Astrocyte (in vitro differentiated cells and primary cell): ENCODE results near the gene RPL12. TPM values are rescaled to one million over a fixed set of nuclear protein-coding genes. Genes with fewer than 3 reads are reported as not detected.
A peak's percentile ranks its signal among the peaks of the same experiment; 100 is the strongest.

ENCODE experiments used
- DNase-seq: peaks from one replicate; pipeline ENCODE4 v3.0.0-alpha.2; 2010; ENCODE audit warnings: low read depth
- FAIRE-seq: peaks from 2 replicates; lab custom pipeline; 2011; peaks lifted over from hg19 to GRCh38; lab: Jason Lieb, UNC
- H2AFZ ChIP-seq: 2 replicates; pipeline ENCODE4 v1.6.0; 2012; ENCODE audit warnings: low read depth, low read length, inconsistent platforms
- H3K27ac ChIP-seq: 2 replicates; pipeline ENCODE4 v1.5.1; 2011; ENCODE audit warnings: low read depth, low read length, inconsistent platforms
- H3K27me3 ChIP-seq: 2 replicates; pipeline ENCODE4 v1.6.0; 2011; ENCODE audit warnings: low read length, inconsistent platforms; ENCODE audit not compliant: insufficient read depth
- H3K36me3 ChIP-seq: 2 replicates; pipeline ENCODE4 v1.5.1; 2011; ENCODE audit warnings: low read length, inconsistent platforms; ENCODE audit not compliant: insufficient read depth
- H3K4me1 ChIP-seq: 2 replicates; pipeline ENCODE4 v1.5.1; 2011; ENCODE audit warnings: low read length, inconsistent platforms; ENCODE audit not compliant: insufficient read depth
- H3K4me2 ChIP-seq: 2 replicates; pipeline ENCODE4 v1.6.0; 2012; ENCODE audit warnings: low read length, inconsistent platforms
- H3K4me3 ChIP-seq: 2 replicates; pipeline ENCODE4 v1.5.1; 2011; ENCODE audit warnings: low read depth, mild to moderate bottlenecking, low read length, inconsistent platforms; ENCODE audit not compliant: insufficient read depth
- H3K79me2 ChIP-seq: 2 replicates; pipeline ENCODE4 v1.6.0; 2012; ENCODE audit warnings: mild to moderate bottlenecking, low read length, inconsistent platforms; ENCODE audit not compliant: insufficient read depth
- H3K9ac ChIP-seq: 2 replicates; pipeline ENCODE4 v1.6.0; 2012; ENCODE audit warnings: mild to moderate bottlenecking, low read length, inconsistent platforms
- H3K9me3 ChIP-seq: 2 replicates; pipeline ENCODE4 v1.5.1; 2012; ENCODE audit warnings: low read depth, mild to moderate bottlenecking, low read length, inconsistent platforms; ENCODE audit not compliant: insufficient read depth
- H4K20me1 ChIP-seq: 2 replicates; pipeline ENCODE4 v1.6.0; 2012; ENCODE audit warnings: low read length, inconsistent platforms; ENCODE audit not compliant: insufficient read depth
- H3K27ac Mint-ChIP-seq: one replicate; pipeline ENCODE4 v1.8.0; 2021; ENCODE audit warnings: mild to moderate bottlenecking, mixed read lengths; ENCODE audit not compliant: unreplicated experiment
- H3K27me3 Mint-ChIP-seq: one replicate; pipeline ENCODE4 v1.8.0; 2021; ENCODE audit warnings: low read depth, mixed read lengths; ENCODE audit not compliant: unreplicated experiment
- H3K36me3 Mint-ChIP-seq: one replicate; pipeline ENCODE4 v1.8.0; 2021; ENCODE audit warnings: low read depth, mixed read lengths; ENCODE audit not compliant: unreplicated experiment
- H3K4me1 Mint-ChIP-seq: one replicate; pipeline ENCODE4 v1.8.0; 2021; ENCODE audit warnings: low read depth, mixed read lengths; ENCODE audit not compliant: unreplicated experiment
- H3K4me3 Mint-ChIP-seq: one replicate; pipeline ENCODE4 v1.8.0; 2021; ENCODE audit warnings: mild to moderate bottlenecking, moderate library complexity, mixed read lengths; ENCODE audit not compliant: unreplicated experiment
- H3K9me3 Mint-ChIP-seq: one replicate; pipeline ENCODE4 v1.8.0; 2021; ENCODE audit warnings: mild to moderate bottlenecking, mixed read lengths; ENCODE audit not compliant: unreplicated experiment
- CTCF ChIP-seq: IDR thresholded peaks from 2 replicates; pipeline ENCODE4 v1.5.1; 2011; ENCODE audit warnings: low read depth, mild to moderate bottlenecking, inconsistent platforms, low read length, moderate library complexity; ENCODE audit not compliant: insufficient read depth
- EZH2 ChIP-seq: IDR thresholded peaks from 2 replicates; pipeline ENCODE4 v1.6.1; 2012; ENCODE audit warnings: mild to moderate bottlenecking, low read length, inconsistent platforms; ENCODE audit not compliant: insufficient read depth
- total RNA-seq: library from RNA; stranded (reverse); gene quantifications from 2 replicates; pipeline ENCODE4 v1.2.1, GENCODE V29; 2021

RPL12 gene
- total RNA-seq, 1 donor from 2014 or later: 1,189 TPM

- H3K4me2 ChIP-seq: no peak overlapping the region
- peaks cover 20% of the 10 kb centered on the region for H3K79me2 ChIP-seq
- no peak overlapping the region for H3K27ac ChIP-seq
- peaks cover 79% of the 10 kb centered on the region for H3K36me3 Mint-ChIP-seq
- H2AFZ ChIP-seq: no peak overlapping the region
- FAIRE-seq: no peak
- H4K20me1 ChIP-seq: peaks cover 56% of the 10 kb centered on the region
- TF ChIP-seq EZH2 (no peak), CTCF (no peak)
- H3K36me3 ChIP-seq: peaks cover 69% of the 10 kb centered on the region
- H3K4me1 Mint-ChIP-seq: peaks cover 26% of the 10 kb centered on the region
- no peak overlapping the region for H3K9ac ChIP-seq
- H3K4me1 ChIP-seq: peaks cover 13% of the 10 kb centered on the region
- no peak overlapping the region for H3K4me3 Mint-ChIP-seq
- peaks cover 18% of the 10 kb centered on the region for H3K9me3 Mint-ChIP-seq
- H3K4me3 ChIP-seq: no peak overlapping the region
- no peak for DNase-seq
- no peaks in the 10 kb centered on the region for H3K27me3 Mint-ChIP-seq
- H3K27me3 ChIP-seq: no peaks in the 10 kb centered on the region
- H3K27ac Mint-ChIP-seq: peak overlapping the region; percentile 75
- peaks cover 26% of the 10 kb centered on the region for H3K9me3 ChIP-seq
Observed at GRCh38 chr9:127444283-127444920, 6.8 kb downstream of the RPL12 start.

DNA sequence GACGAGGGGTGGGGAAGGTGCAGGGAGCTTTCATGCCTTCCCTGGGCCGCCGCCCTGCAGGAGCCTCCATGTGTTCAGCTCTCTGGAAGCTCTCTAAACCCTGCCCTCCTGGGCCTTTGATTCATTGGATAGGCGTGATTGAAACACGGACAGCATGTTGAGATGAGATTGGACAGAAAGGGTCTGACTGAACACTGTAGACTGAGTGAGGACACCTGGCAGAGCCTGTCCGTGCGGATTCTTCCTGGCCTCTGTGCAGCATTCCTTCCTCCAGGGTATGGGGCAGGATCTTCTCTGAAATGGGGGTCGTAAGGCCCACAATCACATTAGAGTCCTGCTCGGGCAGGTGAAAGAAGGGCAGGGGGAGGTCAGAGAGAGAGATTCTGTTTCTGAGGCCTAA is 12.8 kb downstream of the RPL12 start:
- no peak overlapping the region for H3K4me3 Mint-ChIP-seq
- no peak overlapping the region for H3K4me2 ChIP-seq
- H3K36me3 ChIP-seq: peaks cover 60% of the 10 kb centered on the region
- no peak overlapping the region for H3K4me3 ChIP-seq
- TF ChIP-seq EZH2 (no peak), CTCF (no peak)
- no peaks in the 10 kb centered on the region for H3K27me3 ChIP-seq
- H3K4me1 Mint-ChIP-seq: no peaks in the 10 kb centered on the region
- no peak overlapping the region for H2AFZ ChIP-seq
- no peak overlapping the region for H3K27ac ChIP-seq
- no peaks in the 10 kb centered on the region for H3K27me3 Mint-ChIP-seq
- no peaks in the 10 kb centered on the region for H3K9me3 ChIP-seq
- DNase-seq (no peak), FAIRE-seq (no peak)
- peaks cover 50% of the 10 kb centered on the region for H3K36me3 Mint-ChIP-seq
- peaks cover 32% of the 10 kb centered on the region for H4K20me1 ChIP-seq
- H3K27ac Mint-ChIP-seq: no peak overlapping the region
- H3K4me1 ChIP-seq: no peaks in the 10 kb centered on the region
- peaks cover 3% of the 10 kb centered on the region for H3K79me2 ChIP-seq
- no peak overlapping the region for H3K9ac ChIP-seq
- H3K9me3 Mint-ChIP-seq: no peaks in the 10 kb centered on the region
